ENCODE measurements around the gene CD48. TPM values are rescaled to one million over a fixed set of nuclear protein-coding genes. Genes with fewer than 3 reads are reported as not detected.

CD48 gene
- total and polyA plus RNA-seq, 4 donors: 2.5 to 10.0 (median 5.1) TPM

DNA sequence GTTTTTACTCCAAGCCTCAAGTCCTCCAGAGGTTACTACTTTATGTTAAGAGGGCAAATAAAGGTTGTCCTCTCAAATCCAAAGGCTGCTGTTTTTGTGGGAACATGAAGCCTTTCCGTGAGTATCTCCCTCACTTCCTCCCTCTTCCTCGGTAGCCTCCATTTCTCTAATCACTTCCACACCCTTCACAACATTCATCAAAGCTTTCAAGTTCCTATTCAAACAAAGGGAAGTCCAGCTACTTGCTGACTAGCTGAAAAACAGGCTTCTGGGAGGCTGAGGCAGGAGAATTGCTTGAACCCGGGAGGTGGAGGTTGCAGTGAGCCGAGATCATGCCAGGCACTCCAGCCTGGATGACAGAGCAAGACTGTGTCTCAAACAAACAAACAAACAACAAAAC is 6.6 kb upstream of the CD48 start:
- H3K36me3 ChIP-seq (ENCODE audit: control insufficient read depth in 4 of 4, insufficient read depth in 3 of 4, low read depth in 1 of 4, low read length in 3 of 4): no peaks in the 10 kb centered on the region
- no peaks in the 10 kb centered on the region for H3K4me1 ChIP-seq (ENCODE audit: control insufficient read depth in 4 of 4, insufficient read depth in 4 of 4, low read length in 3 of 4)
- H3K27me3 ChIP-seq (ENCODE audit: control insufficient read depth in 4 of 4, insufficient read depth in 4 of 4, low read length in 3 of 4): no peaks in the 10 kb centered on the region
- TF ChIP-seq YY1 (IDR thresholded peaks at IDR 0.05): no peak
- no peak for TF ChIP-seq HNF4A (conservative IDR thresholded peaks at IDR 0.05)
- TF ChIP-seq, protein P1, sequence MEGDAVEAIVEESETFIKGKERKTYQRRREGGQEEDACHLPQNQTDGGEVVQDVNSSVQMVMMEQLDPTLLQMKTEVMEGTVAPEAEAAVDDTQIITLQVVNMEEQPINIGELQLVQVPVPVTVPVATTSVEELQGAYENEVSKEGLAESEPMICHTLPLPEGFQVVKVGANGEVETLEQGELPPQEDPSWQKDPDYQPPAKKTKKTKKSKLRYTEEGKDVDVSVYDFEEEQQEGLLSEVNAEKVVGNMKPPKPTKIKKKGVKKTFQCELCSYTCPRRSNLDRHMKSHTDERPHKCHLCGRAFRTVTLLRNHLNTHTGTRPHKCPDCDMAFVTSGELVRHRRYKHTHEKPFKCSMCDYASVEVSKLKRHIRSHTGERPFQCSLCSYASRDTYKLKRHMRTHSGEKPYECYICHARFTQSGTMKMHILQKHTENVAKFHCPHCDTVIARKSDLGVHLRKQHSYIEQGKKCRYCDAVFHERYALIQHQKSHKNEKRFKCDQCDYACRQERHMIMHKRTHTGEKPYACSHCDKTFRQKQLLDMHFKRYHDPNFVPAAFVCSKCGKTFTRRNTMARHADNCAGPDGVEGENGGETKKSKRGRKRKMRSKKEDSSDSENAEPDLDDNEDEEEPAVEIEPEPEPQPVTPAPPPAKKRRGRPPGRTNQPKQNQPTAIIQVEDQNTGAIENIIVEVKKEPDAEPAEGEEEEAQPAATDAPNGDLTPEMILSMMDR (IDR thresholded peaks at IDR 0.05; ENCODE audit: low read depth, low read length, missing input control): no peak
- TF ChIP-seq, protein P2, sequence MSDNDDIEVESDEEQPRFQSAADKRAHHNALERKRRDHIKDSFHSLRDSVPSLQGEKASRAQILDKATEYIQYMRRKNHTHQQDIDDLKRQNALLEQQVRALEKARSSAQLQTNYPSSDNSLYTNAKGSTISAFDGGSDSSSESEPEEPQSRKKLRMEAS (IDR thresholded peaks at IDR 0.05): no peak
- TF ChIP-seq, protein P3, sequence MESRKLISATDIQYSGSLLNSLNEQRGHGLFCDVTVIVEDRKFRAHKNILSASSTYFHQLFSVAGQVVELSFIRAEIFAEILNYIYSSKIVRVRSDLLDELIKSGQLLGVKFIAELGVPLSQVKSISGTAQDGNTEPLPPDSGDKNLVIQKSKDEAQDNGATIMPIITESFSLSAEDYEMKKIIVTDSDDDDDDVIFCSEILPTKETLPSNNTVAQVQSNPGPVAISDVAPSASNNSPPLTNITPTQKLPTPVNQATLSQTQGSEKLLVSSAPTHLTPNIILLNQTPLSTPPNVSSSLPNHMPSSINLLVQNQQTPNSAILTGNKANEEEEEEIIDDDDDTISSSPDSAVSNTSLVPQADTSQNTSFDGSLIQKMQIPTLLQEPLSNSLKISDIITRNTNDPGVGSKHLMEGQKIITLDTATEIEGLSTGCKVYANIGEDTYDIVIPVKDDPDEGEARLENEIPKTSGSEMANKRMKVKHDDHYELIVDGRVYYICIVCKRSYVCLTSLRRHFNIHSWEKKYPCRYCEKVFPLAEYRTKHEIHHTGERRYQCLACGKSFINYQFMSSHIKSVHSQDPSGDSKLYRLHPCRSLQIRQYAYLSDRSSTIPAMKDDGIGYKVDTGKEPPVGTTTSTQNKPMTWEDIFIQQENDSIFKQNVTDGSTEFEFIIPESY (IDR thresholded peaks at IDR 0.05): no peak
- TF ChIP-seq JUND (IDR thresholded peaks at IDR 0.05): no peak
- TF ChIP-seq HNF4G (IDR thresholded peaks at IDR 0.05): no peak
- TF ChIP-seq, protein P4, sequence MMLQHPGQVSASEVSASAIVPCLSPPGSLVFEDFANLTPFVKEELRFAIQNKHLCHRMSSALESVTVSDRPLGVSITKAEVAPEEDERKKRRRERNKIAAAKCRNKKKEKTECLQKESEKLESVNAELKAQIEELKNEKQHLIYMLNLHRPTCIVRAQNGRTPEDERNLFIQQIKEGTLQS (IDR thresholded peaks at IDR 0.05): no peak
- TF ChIP-seq NR2F2 (IDR thresholded peaks at IDR 0.05): no peak
- TF ChIP-seq RAD21 (IDR thresholded peaks at IDR 0.05): no peak
- TF ChIP-seq RXRA (IDR thresholded peaks at IDR 0.05): no peak
- 72% methylated on average over 4 of the region's 4 CpGs for WGBS
- no peak overlapping the region for H3K9ac ChIP-seq (ENCODE audit: low read depth in 1 of 2, low read length in 2 of 2)
- DNase-seq (ENCODE audit: low spot score): no peak
- H3K4me3 ChIP-seq (ENCODE audit: low read depth in 1 of 3, low read length in 3 of 3): no peak overlapping the region
- H3K9me3 ChIP-seq (ENCODE audit: control insufficient read depth in 4 of 4, low read length in 3 of 4): no peaks in the 10 kb centered on the region
- no peak overlapping the region for H3K27ac ChIP-seq (ENCODE audit: low read depth in 1 of 2, low read length in 2 of 2)

DNA sequence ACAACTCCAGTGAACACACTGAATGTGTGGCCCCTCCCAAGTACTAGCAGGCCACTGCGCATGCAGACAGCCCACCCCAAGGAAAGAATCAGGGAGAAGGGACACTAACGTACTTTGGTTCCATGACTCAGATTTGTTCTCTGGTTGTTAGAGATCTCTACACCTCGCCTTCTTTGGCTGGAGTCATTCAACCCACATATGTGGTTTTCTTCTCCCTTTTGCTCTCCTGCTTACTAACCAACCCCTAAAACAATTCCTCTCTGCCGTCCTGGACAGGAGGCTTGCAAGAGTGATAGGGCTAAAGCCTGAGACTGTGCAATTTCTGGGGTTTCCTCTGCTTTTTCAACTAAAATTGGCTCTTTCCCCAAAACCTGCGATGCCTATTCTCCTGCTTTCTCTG is 5.7 kb upstream of the CD48 start:
- no peak overlapping the region for H3K27ac ChIP-seq (ENCODE audit: low read depth in 1 of 2, low read length in 2 of 2)
- H3K9me3 ChIP-seq (ENCODE audit: control insufficient read depth in 4 of 4, low read length in 3 of 4): no peaks in the 10 kb centered on the region
- 85% methylated on average over 5 of the region's 5 CpGs for WGBS
- no peak overlapping the region for H3K9ac ChIP-seq (ENCODE audit: low read depth in 1 of 2, low read length in 2 of 2)
- TF ChIP-seq, protein P2 (IDR thresholded peaks at IDR 0.05): no peak
- no peak for TF ChIP-seq HNF4G (IDR thresholded peaks at IDR 0.05)
- no peak for TF ChIP-seq JUND (IDR thresholded peaks at IDR 0.05)
- TF ChIP-seq EGR1 (IDR thresholded peaks at IDR 0.05; ENCODE audit: low read depth in 2 of 2): no peak
- TF ChIP-seq FOXA2 (IDR thresholded peaks at IDR 0.05): no peak
- TF ChIP-seq, protein P3 (IDR thresholded peaks at IDR 0.05): no peak
- TF ChIP-seq YY1 (IDR thresholded peaks at IDR 0.05): no peak
- no peak for TF ChIP-seq SP1 (IDR thresholded peaks at IDR 0.05)
- no peak for TF ChIP-seq HNF4A (conservative IDR thresholded peaks at IDR 0.05)
- TF ChIP-seq, protein P1 (IDR thresholded peaks at IDR 0.05; ENCODE audit: low read depth, low read length, missing input control): no peak
- TF ChIP-seq FOXA1 (IDR thresholded peaks at IDR 0.05): no peak
- no peak for DNase-seq (ENCODE audit: low spot score)
- H3K27me3 ChIP-seq (ENCODE audit: control insufficient read depth in 4 of 4, insufficient read depth in 4 of 4, low read length in 3 of 4): no peaks in the 10 kb centered on the region
- no peaks in the 10 kb centered on the region for H3K36me3 ChIP-seq (ENCODE audit: control insufficient read depth in 4 of 4, insufficient read depth in 3 of 4, low read depth in 1 of 4, low read length in 3 of 4)
- H3K4me3 ChIP-seq (ENCODE audit: low read depth in 1 of 3, low read length in 3 of 3): no peak overlapping the region
- H3K4me1 ChIP-seq (ENCODE audit: control insufficient read depth in 4 of 4, insufficient read depth in 4 of 4, low read length in 3 of 4): no peaks in the 10 kb centered on the region

All from liver (tissue), 9 donors.